Measurements from ENCODE around the gene TUT1. TPM values are rescaled to one million over a fixed set of nuclear protein-coding genes. Genes with fewer than 3 reads are reported as not detected.
"Not testable (repeated sequence)": the region's sequence is repeated elsewhere in the genome, so short reads cannot be mapped to it uniquely, and the experiment has no call there.

TUT1 gene
- polyA plus RNA-seq, 12 donors = 7.8 to 17.4 (median 14.4) TPM; not detected in 1

- DNase-seq = no peak
Observed at GRCh38 chr11:62605467-62605866, 14.1 kb upstream of the TUT1 start.

GRCh38 chr11:62604460-62605120 is 13.3 kb upstream of the TUT1 start:
- DNase-seq = no peak

GRCh38 chr11:62603776-62604299 is 12.5 kb upstream of the TUT1 start:
- DNase-seq = no peak

- DNase-seq = no peak
Observed at GRCh38 chr11:62603072-62603408, 11.7 kb upstream of the TUT1 start.

GRCh38 chr11:62602141-62603071 is 11.1 kb upstream of the TUT1 start:
- DNase-seq = peak; percentile 68

- peak; percentile 98 for DNase-seq
Observed at GRCh38 chr11:62601372-62602140, 10.2 kb upstream of the TUT1 start, which contains the start of gene MTA2. Gene MTA2, minus strand, starts transcription at chr11:62601865. Its CDS starts 415 bp downstream, at chr11:62601450.

- no peak for DNase-seq
Observed at GRCh38 chr11:62601122-62601371, 9.7 kb upstream of the TUT1 start.

GRCh38 chr11:62600367-62601121 is 9.2 kb upstream of the TUT1 start:
- DNase-seq = no peak

GRCh38 chr11:62599901-62600300 is 8.6 kb upstream of the TUT1 start:
- DNase-seq = no peak

- DNase-seq = peak; percentile 95
Observed at GRCh38 chr11:62599069-62599696, 7.9 kb upstream of the TUT1 start.

- no peak for DNase-seq
Observed at GRCh38 chr11:62595124-62595523, 3.8 kb upstream of the TUT1 start.

- no peak for DNase-seq
Observed at GRCh38 chr11:62593434-62594044, 2.2 kb upstream of the TUT1 start.

GRCh38 chr11:62592989-62593421 is 1.7 kb upstream of the TUT1 start:
- DNase-seq = no peak

GRCh38 chr11:62592146-62592815 is 958 bp upstream of the TUT1 start:
- DNase-seq = no peak

GRCh38 chr11:62588966-62589637 is 2.2 kb downstream of the TUT1 start:
- DNase-seq = no peak

GRCh38 chr11:62585356-62585755 is 6.0 kb downstream of the TUT1 start:
- not testable (repeated sequence) for DNase-seq

GRCh38 chr11:62581735-62582134 is 9.6 kb downstream of the TUT1 start:
- DNase-seq = not testable (repeated sequence)

- DNase-seq = no peak
Observed at GRCh38 chr11:62580959-62581715, 10.2 kb downstream of the TUT1 start.

GRCh38 chr11:62579252-62579651 is 12.1 kb downstream of the TUT1 start:
- DNase-seq = no peak

Measured in muscle of arm (tissue), 12 donors.